Cardiac muscle cell (in vitro differentiated cells and primary cell): ENCODE measurements around the gene PPEF1. TPM values are rescaled to one million over a fixed set of nuclear protein-coding genes. Genes with fewer than 3 reads are reported as not detected.

Experiments
- DNase-seq, 2 donors: peaks; one replicate each; pipeline versions ENCODE4 v3.0.0 to v3.0.0-alpha.2; 2010 to 2017; ENCODE audit warnings: low read depth in 1 of 2, low spot score in 1 of 2
- H3K27ac ChIP-seq: fragments of 200-600 bp; sonication (generic); 2 replicates; pipeline ENCODE4 v1.5.1; 2016
- H3K27me3 ChIP-seq: fragments of 200-600 bp; sonication (generic); 2 replicates; pipeline ENCODE4 v1.6.0; 2016; ENCODE audit warnings: control low read depth
- H3K36me3 ChIP-seq: fragments of 200-600 bp; sonication (generic); 2 replicates; pipeline ENCODE4 v1.5.1; 2016; ENCODE audit warnings: control low read depth
- H3K4me1 ChIP-seq: fragments of 200-600 bp; sonication (generic); 2 replicates; pipeline ENCODE4 v1.8.1; 2017; ENCODE audit warnings: low read depth, mild to moderate bottlenecking, mixed run types
- H3K4me3 ChIP-seq: fragments of 200-600 bp; sonication (generic); 2 replicates; pipeline ENCODE4 v1.5.1; 2016; ENCODE audit warnings: mild to moderate bottlenecking
- H3K9me3 ChIP-seq: fragments of 200-600 bp; sonication (generic); 2 replicates; pipeline ENCODE4 v1.5.1; 2017; ENCODE audit warnings: low read depth, mild to moderate bottlenecking, control low read depth
- CTCF ChIP-seq: IDR thresholded peaks from 2 replicates; pipeline ENCODE4 v1.5.1; 2012; ENCODE audit warnings: low read depth, mild to moderate bottlenecking, low read length
- polyA plus RNA-seq: library from polyadenylated mRNA; unstranded; fragments of >200 nt; fragmentation: Nextera tagmentation; extraction: Ambion mirVana; gene quantifications from 2 replicates; pipeline ENCODE4 v1.2.1, GENCODE V29; 2016
- total RNA-seq: library from RNA; depleted of rRNA; stranded (reverse); fragments of >200 nt; gene quantifications from 2 replicates; pipeline ENCODE4 v1.2.3, GENCODE V29; 2016

PPEF1 gene, protein sequence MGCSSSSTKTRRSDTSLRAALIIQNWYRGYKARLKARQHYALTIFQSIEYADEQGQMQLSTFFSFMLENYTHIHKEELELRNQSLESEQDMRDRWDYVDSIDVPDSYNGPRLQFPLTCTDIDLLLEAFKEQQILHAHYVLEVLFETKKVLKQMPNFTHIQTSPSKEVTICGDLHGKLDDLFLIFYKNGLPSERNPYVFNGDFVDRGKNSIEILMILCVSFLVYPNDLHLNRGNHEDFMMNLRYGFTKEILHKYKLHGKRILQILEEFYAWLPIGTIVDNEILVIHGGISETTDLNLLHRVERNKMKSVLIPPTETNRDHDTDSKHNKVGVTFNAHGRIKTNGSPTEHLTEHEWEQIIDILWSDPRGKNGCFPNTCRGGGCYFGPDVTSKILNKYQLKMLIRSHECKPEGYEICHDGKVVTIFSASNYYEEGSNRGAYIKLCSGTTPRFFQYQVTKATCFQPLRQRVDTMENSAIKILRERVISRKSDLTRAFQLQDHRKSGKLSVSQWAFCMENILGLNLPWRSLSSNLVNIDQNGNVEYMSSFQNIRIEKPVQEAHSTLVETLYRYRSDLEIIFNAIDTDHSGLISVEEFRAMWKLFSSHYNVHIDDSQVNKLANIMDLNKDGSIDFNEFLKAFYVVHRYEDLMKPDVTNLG
- total RNA-seq (0.30 TPM in 1 of 2 replicates, not detected in the other), polyA plus RNA-seq (1.5 TPM in 1 of 2 replicates, not detected in the other)

- DNase-seq = no peak
- no peaks in the 10 kb centered on the region for H3K36me3 ChIP-seq
- H3K9me3 ChIP-seq = no peaks in the 10 kb centered on the region
- H3K27me3 ChIP-seq = no peaks in the 10 kb centered on the region
- H3K4me3 ChIP-seq = no peak within 1 kb of the TSS
- TF ChIP-seq CTCF = no peak
- H3K4me1 ChIP-seq = no peaks in the 10 kb centered on the region
- H3K27ac ChIP-seq = no peak within 1 kb of the TSS
Observed at GRCh38 chrX:18707426-18708049, at the start of gene PPEF1. Gene PPEF1, plus strand, starts transcription at chrX:18707645. Its CDS starts 136 bp downstream, at chrX:18707781.

DNA sequence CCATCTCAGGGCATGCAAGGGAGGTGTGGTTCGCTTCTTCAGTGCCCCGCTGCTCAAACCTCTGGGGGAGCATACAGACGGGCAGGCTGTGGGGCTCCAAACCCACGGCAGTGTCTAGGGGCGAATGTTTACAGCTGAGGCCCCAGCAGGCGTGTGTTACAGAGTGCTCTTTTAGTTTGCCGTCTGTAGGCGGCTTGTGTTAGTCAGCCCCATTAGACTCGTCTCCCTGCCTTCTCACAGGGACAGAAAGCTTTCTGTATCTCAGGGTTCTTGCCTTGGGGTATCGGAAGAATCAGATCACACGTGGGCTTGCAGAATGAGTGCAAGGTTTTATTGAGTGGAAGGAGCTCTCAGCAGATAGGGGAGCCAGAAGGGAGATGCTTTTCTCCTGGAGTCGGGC lies 46.2 kb upstream of the PPEF1 start:
- H3K27me3 ChIP-seq = no peaks in the 10 kb centered on the region
- no peak overlapping the region for H3K27ac ChIP-seq
- no peaks in the 10 kb centered on the region for H3K36me3 ChIP-seq
- TF ChIP-seq CTCF = no peak
- no peaks in the 10 kb centered on the region for H3K4me1 ChIP-seq
- no peak for DNase-seq
- H3K9me3 ChIP-seq = no peaks in the 10 kb centered on the region
- no peak overlapping the region for H3K4me3 ChIP-seq

GRCh38 chrX:18664947-18665346 lies 42.5 kb upstream of the PPEF1 start:
- no peak for DNase-seq
- no peak for TF ChIP-seq CTCF
- Histone ChIP-seq H3K36me3 (no peaks in the 10 kb centered on the region), H3K27me3 (no peaks in the 10 kb centered on the region), H3K4me3 (no peak overlapping the region), H3K27ac (no peak overlapping the region), H3K9me3 (no peaks in the 10 kb centered on the region), H3K4me1 (no peaks in the 10 kb centered on the region)

GRCh38 chrX:18666614-18667013 lies 40.8 kb upstream of the PPEF1 start:
- H3K36me3 ChIP-seq = no peaks in the 10 kb centered on the region
- H3K27ac ChIP-seq = no peak overlapping the region
- H3K4me1 ChIP-seq = no peaks in the 10 kb centered on the region
- no peak for TF ChIP-seq CTCF
- no peaks in the 10 kb centered on the region for H3K27me3 ChIP-seq
- no peak overlapping the region for H3K4me3 ChIP-seq
- no peaks in the 10 kb centered on the region for H3K9me3 ChIP-seq
- no peak for DNase-seq

GRCh38 chrX:18668071-18668835 lies 39.2 kb upstream of the PPEF1 start:
- no peak for TF ChIP-seq CTCF
- DNase-seq = no peak
- no peak overlapping the region for H3K4me3 ChIP-seq
- no peaks in the 10 kb centered on the region for H3K27me3 ChIP-seq
- no peak overlapping the region for H3K27ac ChIP-seq
- H3K4me1 ChIP-seq = no peaks in the 10 kb centered on the region
- H3K9me3 ChIP-seq = no peaks in the 10 kb centered on the region
- H3K36me3 ChIP-seq = no peaks in the 10 kb centered on the region
